Measurements from ENCODE around the gene PRM3.

GRCh38 chr16:11321662-11322061 lies 48.2 kb upstream of the PRM3 start:
- TF ChIP-seq EP300 (IDR thresholded peaks at IDR 0.05) (no peak), POLR2A (IDR thresholded peaks at IDR 0.05) (no peak), POLR2AphosphoS5 (IDR thresholded peaks at IDR 0.05) (no peak)

All from gastroesophageal sphincter (tissue), 2 donors.